Mesendoderm (in vitro differentiated cells): Measurements from ENCODE around the gene SPDYE2B. TPM values are rescaled to one million over a fixed set of nuclear protein-coding genes. Genes with fewer than 3 reads are reported as not detected.
"Not testable (repeated sequence)": the region's sequence is repeated elsewhere in the genome, so short reads cannot be mapped to it uniquely, and the experiment has no call there.

Experiments
- DNase-seq: peaks from one replicate; pipeline ENCODE4 v3.0.0; 2013
- H2AK5ac ChIP-seq: 2 replicates; pipeline ENCODE4 v1.6.1; 2013; ENCODE audit warnings: low read length, inconsistent platforms
- H2BK120ac ChIP-seq: 2 replicates; pipeline ENCODE4 v1.6.1; 2013; ENCODE audit warnings: low read depth, mild to moderate bottlenecking, low read length, moderate library complexity, mixed read lengths
- H2BK15ac ChIP-seq: replicated peaks from 2 replicates; pipeline ENCODE4 v1.6.1; 2013; ENCODE audit warnings: low read depth, mild to moderate bottlenecking, moderate library complexity
- H2BK5ac ChIP-seq: 2 replicates; pipeline ENCODE4 v1.6.1; 2013; ENCODE audit warnings: low read length, inconsistent platforms
- H3K18ac ChIP-seq: 2 replicates; pipeline ENCODE4 v1.6.1; 2013; ENCODE audit warnings: mild to moderate bottlenecking, low read length, mixed read lengths
- H3K23ac ChIP-seq: one replicate; pipeline ENCODE4 v1.6.1; 2013; ENCODE audit warnings: low read length
- H3K27ac ChIP-seq: 2 replicates; pipeline ENCODE4 v1.5.1; 2013; ENCODE audit warnings: low read depth, mild to moderate bottlenecking, inconsistent platforms, low read length, moderate library complexity
- H3K27me3 ChIP-seq: 2 replicates; pipeline ENCODE4 v1.6.1; 2013; ENCODE audit warnings: low read length, control low read depth, mild to moderate bottlenecking, inconsistent platforms; ENCODE audit not compliant: insufficient read depth, poor library complexity
- H3K36me3 ChIP-seq: 2 replicates; pipeline ENCODE4 v1.6.1; 2013; ENCODE audit warnings: low read length, inconsistent platforms; ENCODE audit not compliant: control insufficient read depth, insufficient read depth
- H3K4ac ChIP-seq: one replicate; pipeline ENCODE4 v1.6.1; 2013; ENCODE audit warnings: low read depth, mild to moderate bottlenecking, low read length, moderate library complexity
- H3K4me1 ChIP-seq: 2 replicates; pipeline ENCODE4 v1.6.1; 2013; ENCODE audit warnings: low read depth, low read length, inconsistent platforms; ENCODE audit not compliant: control insufficient read depth
- H3K4me2 ChIP-seq: 2 replicates; pipeline ENCODE4 v1.6.1; 2013; ENCODE audit warnings: low read length
- H3K4me3 ChIP-seq: 2 replicates; pipeline ENCODE4 v1.5.1; 2013; ENCODE audit warnings: mild to moderate bottlenecking, low read length
- H3K56ac ChIP-seq: one replicate; pipeline ENCODE4 v1.6.1; 2013; ENCODE audit warnings: low read length
- H3K79me1 ChIP-seq: 2 replicates; pipeline ENCODE4 v1.6.1; 2013; ENCODE audit warnings: low read length, inconsistent platforms
- H3K79me2 ChIP-seq: 2 replicates; pipeline ENCODE4 v1.6.1; 2013; ENCODE audit warnings: mild to moderate bottlenecking, low read length; ENCODE audit not compliant: control insufficient read depth, insufficient read depth
- H3K9ac ChIP-seq: 2 replicates; pipeline ENCODE4 v1.6.1; 2013; ENCODE audit warnings: low read length, inconsistent platforms
- H4K5ac ChIP-seq: one replicate; pipeline ENCODE4 v1.6.1; 2013; ENCODE audit warnings: low read length
- H4K8ac ChIP-seq: one replicate; pipeline ENCODE4 v1.6.1; 2013; ENCODE audit warnings: low read depth, mild to moderate bottlenecking, control low read depth, low read length, moderate library complexity
- WGBS: extraction: QIAGEN DNeasy Blood & Tissue Kit; methylation state at CpG from one replicate; pipeline ENCODE4 v1.1.7; 2013; ENCODE audit warnings: low lambda C conversion rate, missing lambda C conversion rate; ENCODE audit not compliant: insufficient coverage; ENCODE audit errors: extremely low coverage; 5-methylcytosine and 5-hydroxymethylcytosine counted together
- polyA plus RNA-seq, 2 experiments: library from polyadenylated mRNA; stranded (reverse); fragments of 200-250 nt; gene quantifications; one replicate each; pipeline ENCODE4 v1.2.3, GENCODE V29; 2013

The SPDYE2B gene, protein sequence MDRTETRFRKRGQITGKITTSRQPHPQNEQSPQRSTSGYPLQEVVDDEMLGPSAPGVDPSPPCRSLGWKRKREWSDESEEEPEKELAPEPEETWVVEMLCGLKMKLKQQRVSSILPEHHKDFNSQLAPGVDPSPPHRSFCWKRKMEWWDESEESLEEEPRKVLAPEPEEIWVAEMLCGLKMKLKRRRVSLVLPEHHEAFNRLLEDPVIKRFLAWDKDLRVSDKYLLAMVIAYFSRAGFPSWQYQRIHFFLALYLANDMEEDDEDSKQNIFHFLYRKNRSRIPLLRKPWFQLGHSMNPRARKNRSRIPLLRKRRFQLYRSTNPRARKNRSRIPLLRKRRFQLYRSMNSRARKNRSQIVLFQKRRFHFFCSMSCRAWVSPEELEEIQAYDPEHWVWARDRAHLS
- polyA plus RNA-seq (2013, experiment 1 of 2) = not detected
- polyA plus RNA-seq (2013, experiment 2 of 2) = not detected

DNA sequence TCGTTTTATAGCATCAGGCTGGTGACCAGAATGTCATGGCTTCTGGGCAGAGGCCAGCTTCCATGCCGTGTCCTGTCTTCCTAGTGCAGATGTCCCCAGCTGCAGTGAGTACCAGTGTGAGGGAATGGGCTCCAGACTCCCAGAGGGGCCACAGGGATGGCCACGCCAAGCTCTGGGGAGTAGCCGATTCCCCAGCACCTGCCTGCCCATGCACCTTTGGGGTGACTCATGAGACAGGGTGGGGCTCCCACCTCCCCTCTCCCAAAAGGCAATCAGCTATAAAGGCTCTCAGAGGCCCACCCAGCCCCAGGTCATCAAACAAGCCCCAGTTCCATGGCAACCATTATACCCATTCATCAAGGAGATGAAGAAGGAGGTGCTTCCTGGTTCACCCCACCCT is at the start of gene SPDYE2B:
Gene SPDYE2B (plus strand): TSS at position 396 of the 400 bp plus-strand sequence. CDS start 2,030 bp downstream, outside the sequence.
- H2AK5ac ChIP-seq, H3K56ac ChIP-seq: not testable (repeated sequence)
- WGBS = no CpG with 5 or more reads among the region's 4 CpGs

DNA sequence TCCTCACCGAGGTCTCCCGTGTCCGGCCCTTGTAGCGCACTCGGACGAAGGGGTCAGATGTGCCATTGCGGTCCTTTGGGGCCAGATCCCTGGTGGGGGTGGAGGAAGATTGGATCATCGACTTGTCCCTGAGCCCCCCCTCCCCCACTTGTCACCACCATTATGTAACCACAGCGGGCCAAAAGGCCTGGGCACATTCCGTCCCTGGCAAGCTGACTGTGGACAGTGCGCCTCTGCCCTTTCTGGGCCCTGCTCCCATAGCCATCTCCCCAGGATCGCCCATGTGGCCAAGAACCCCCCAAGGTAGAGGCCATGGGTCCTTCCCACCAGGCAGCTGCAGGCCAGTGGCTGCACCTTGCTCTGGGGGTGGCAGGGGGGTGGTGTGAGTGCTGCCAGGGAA is 47.8 kb upstream of the SPDYE2B start:
- H2BK120ac ChIP-seq, H3K56ac ChIP-seq, H3K4ac ChIP-seq, H3K4me2 ChIP-seq, H3K79me2 ChIP-seq, H3K4me3 ChIP-seq, H3K9ac ChIP-seq, H3K79me1 ChIP-seq, DNase-seq, H4K8ac ChIP-seq, H3K27me3 ChIP-seq, H3K4me1 ChIP-seq, H2AK5ac ChIP-seq, H2BK5ac ChIP-seq, H4K5ac ChIP-seq, H3K27ac ChIP-seq, H3K18ac ChIP-seq, H2BK15ac ChIP-seq, H3K23ac ChIP-seq, H3K36me3 ChIP-seq: not testable (repeated sequence)
- no CpG with 5 or more reads among the region's 12 CpGs for WGBS

More for the DNA sequence above, at the start of gene SPDYE2B:
- H3K4me2 ChIP-seq, H4K5ac ChIP-seq, H3K4ac ChIP-seq, H4K8ac ChIP-seq, H3K27ac ChIP-seq, H3K9ac ChIP-seq, H2BK5ac ChIP-seq, H3K27me3 ChIP-seq, H3K36me3 ChIP-seq, H3K4me1 ChIP-seq, H3K79me1 ChIP-seq, H2BK15ac ChIP-seq, H3K23ac ChIP-seq, DNase-seq, H2BK120ac ChIP-seq, H3K79me2 ChIP-seq, H3K18ac ChIP-seq, H3K4me3 ChIP-seq: not testable (repeated sequence)

DNA sequence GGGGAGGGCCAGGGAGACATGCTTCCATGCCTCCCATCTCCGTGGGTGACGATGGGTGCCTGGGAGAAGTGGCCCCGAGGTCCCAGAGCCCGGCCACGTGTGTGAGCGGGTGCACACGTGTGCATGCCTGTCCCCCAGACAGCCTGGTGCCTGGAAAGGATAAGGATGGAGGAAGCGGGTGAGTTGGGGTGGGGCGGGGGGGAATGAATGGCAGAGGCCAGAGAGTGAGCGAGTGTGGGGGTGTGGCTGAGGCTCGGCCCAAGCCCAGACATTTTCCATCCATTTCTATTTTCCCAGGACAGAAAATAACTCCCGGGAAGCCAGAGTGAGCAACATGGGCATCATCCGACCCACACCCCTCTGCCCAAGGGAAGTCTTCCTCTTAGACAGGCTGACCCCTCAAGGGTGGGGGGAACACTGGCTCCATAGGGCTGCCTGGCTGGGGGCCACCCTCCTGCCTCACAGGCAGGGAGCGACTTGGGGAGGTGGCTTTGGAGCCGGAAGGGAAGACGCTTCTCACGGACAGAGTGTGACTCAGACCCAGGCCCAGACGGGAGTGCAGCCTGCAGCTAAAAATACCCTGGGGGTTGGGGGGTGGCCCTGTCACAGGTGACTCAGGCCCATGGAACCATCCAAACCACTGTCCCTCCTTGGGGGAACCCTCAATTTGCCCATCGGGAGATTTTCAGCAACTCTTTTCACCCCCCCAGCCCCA is 45.5 kb upstream of the SPDYE2B start:
- no CpG with 5 or more reads among the region's 19 CpGs for WGBS
- H3K36me3 ChIP-seq, H4K5ac ChIP-seq, H3K27ac ChIP-seq, H2BK5ac ChIP-seq, H3K18ac ChIP-seq, H3K27me3 ChIP-seq, H2AK5ac ChIP-seq, H3K79me1 ChIP-seq, H3K4ac ChIP-seq, H3K23ac ChIP-seq, H3K79me2 ChIP-seq, H3K4me3 ChIP-seq, H3K4me1 ChIP-seq, H3K56ac ChIP-seq, H2BK15ac ChIP-seq, H3K4me2 ChIP-seq, H4K8ac ChIP-seq, DNase-seq, H2BK120ac ChIP-seq, H3K9ac ChIP-seq: not testable (repeated sequence)

DNA sequence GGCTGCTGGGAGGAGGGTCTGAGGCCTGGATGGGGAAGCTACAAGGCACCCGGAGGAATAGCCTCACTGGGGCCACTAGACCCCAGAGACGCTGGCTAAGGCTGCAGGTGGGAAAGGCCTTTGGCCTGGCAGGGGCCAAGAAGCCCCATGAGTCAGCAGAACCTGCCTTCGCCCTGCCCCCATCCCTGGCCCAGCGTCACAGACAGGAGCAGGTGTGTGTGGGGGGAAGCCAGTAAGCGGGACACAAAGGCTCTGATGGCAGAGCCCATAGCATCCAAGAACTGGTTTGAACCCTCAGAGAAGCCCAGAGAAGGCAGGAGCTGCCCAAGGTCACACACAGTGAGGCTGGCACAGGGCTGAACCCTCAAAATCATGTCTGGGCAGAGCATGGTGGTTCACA is 43.3 kb upstream of the SPDYE2B start:
- not testable (repeated sequence) for H3K4ac ChIP-seq, H3K36me3 ChIP-seq, H3K4me2 ChIP-seq, H3K4me1 ChIP-seq, H2AK5ac ChIP-seq, H2BK120ac ChIP-seq, H2BK15ac ChIP-seq, H3K9ac ChIP-seq, H3K79me2 ChIP-seq, H3K27ac ChIP-seq, H3K4me3 ChIP-seq, H4K8ac ChIP-seq, H3K27me3 ChIP-seq, DNase-seq, H3K79me1 ChIP-seq, H4K5ac ChIP-seq, H2BK5ac ChIP-seq, H3K18ac ChIP-seq, H3K56ac ChIP-seq, H3K23ac ChIP-seq
- WGBS = no CpG with 5 or more reads among the region's 5 CpGs

DNA sequence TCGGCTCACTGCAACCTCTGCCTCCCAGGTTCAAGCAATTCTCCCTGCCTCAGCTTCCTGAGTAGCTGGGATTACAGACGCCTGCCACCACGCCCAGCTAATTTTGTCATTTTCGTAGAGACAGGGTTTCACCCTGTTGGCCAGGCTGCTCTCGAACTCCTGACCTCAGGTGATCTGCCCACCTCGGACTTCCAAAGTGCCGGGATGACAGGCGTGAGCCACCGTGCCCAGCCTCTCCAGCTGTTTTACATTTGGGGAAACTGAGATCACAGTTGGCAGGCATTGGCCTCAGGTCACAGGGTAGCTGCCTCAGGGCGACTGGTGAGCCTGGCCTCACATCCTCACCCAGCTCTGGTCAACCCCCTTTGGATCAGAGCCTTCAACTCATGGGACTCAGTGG is 40.4 kb upstream of the SPDYE2B start:
- H2AK5ac ChIP-seq, H3K36me3 ChIP-seq, H3K4me3 ChIP-seq, H2BK120ac ChIP-seq, H3K4me1 ChIP-seq, H3K27ac ChIP-seq, H3K23ac ChIP-seq, H3K9ac ChIP-seq, H2BK15ac ChIP-seq, H3K56ac ChIP-seq, H3K27me3 ChIP-seq, H3K79me1 ChIP-seq, H3K79me2 ChIP-seq, H3K4ac ChIP-seq, H2BK5ac ChIP-seq, H4K5ac ChIP-seq, DNase-seq, H4K8ac ChIP-seq, H3K4me2 ChIP-seq, H3K18ac ChIP-seq: not testable (repeated sequence)
- no CpG with 5 or more reads among the region's 10 CpGs for WGBS
